SK-N-SH (cell line): ENCODE measurements around the gene ASH1L.

Experiments used
- CTCF ChIP-seq: fragments of 200-600 bp; sonication (generic); IDR thresholded peaks from 2 replicates; pipeline ENCODE4 v1.6.1; 2017; ENCODE audit warnings: antibody characterized with exemption, mild to moderate bottlenecking, moderate library complexity
- EP300 ChIP-seq, 2 experiments: IDR thresholded peaks; 2 replicates each; pipeline versions ENCODE4 v1.4.0 to v1.6.1; 2012; ENCODE audit warnings: borderline replicate concordance in 1 of 2, low read depth in 1 of 2, low read length in 1 of 2
- SIN3A ChIP-seq: IDR thresholded peaks from 2 replicates; pipeline ENCODE4 v1.6.1; 2012; ENCODE audit warnings: low read depth, mild to moderate bottlenecking, low read length, moderate library complexity, borderline replicate concordance
- USF2 ChIP-seq: fragments of 150-350 bp; IDR thresholded peaks from 2 replicates; pipeline ENCODE4 v1.6.1; 2017; ENCODE audit warnings: antibody characterized with exemption, low read length, low read depth, borderline replicate concordance

- TF ChIP-seq EP300 (IDR thresholded peaks at IDR 0.05; ENCODE audit: borderline replicate concordance in 1 of 2, low read depth in 1 of 2, low read length in 1 of 2) (no peak), CTCF (no peak), SIN3A (no peak), USF2 (no peak)
These were observed 44.1 kb downstream of the ASH1L start for GRCh38 chr1:155518484-155518883.
